GM19193 (cell line): ENCODE measurements around the gene CUL4A.

Experiments
- POLR2A ChIP-seq: IDR thresholded peaks from 4 replicates; pipeline ENCODE4 v1.6.1; 2011; ENCODE audit not compliant: insufficient read depth, insufficient read length; ENCODE audit errors: extremely low read depth

CUL4A gene

DNA sequence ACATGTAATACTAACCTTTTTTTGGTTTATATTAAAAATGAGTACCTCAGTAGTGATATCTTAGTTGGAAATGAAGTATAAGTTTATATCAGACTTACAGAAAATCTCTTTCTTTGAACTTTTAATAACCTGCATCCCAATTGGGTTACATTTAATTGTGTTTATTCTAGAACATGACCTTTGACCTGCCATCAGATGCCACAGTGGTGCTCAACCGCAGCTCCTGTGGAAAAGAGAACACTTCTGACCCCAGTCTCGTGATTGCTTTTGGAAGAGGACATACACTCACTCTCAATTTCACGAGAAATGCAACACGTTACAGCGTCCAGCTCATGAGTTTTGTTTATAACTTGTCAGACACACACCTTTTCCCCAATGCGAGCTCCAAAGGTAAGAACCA is 100.1 kb downstream of the CUL4A start:
- TF ChIP-seq POLR2A: no peak

DNA sequence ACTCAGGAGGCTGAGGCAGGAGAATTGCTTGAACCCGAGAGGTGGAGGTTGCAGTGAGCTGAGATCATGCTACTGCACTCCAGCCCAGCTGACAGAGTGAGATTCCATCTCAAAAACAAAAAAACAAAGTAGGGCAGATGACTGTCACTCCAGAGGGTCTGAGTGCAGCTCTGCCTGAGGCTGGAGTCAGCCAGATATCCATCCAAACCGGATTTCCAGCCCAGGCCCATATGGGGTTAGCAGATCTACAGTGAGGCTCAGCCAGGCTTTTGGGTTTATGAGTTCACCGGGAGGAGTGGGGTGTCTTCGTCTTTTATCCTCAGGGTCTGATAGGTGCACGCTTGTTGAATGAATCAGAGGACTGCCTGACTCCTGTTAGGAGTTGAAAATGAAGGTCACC is 106.6 kb downstream of the CUL4A start:
- no peak for TF ChIP-seq POLR2A
